Tibial artery (tissue), 4 donors: ENCODE data around the gene NEK4.

Experiments used
- DNase-seq, 2 donors: peaks; one replicate each; pipeline ENCODE4 v3.0.0-alpha.2; 2019
- H3K27ac ChIP-seq, 2 donors: fragments of 200-600 bp; sonication (generic) in 1 of 2; 1 replicate in 1 of 2; 2 replicates in 1 of 2; pipeline ENCODE4 v1.5.1; 2018 to 2019; ENCODE audit warnings: mild to moderate bottlenecking in 1 of 2
- H3K27me3 ChIP-seq, 2 donors: fragments of 200-600 bp; sonication (generic) in 1 of 2; one replicate each; pipeline versions ENCODE4 v1.5.1 to v1.6.0; 2016 to 2019
- H3K36me3 ChIP-seq, 3 donors: fragments of 200-600 bp; sonication (generic) in 2 of 3; one replicate each; pipeline ENCODE4 v1.5.1; 2016 to 2019; ENCODE audit warnings: mild to moderate bottlenecking in 2 of 3
- H3K4me1 ChIP-seq, 4 donors: fragments of 200-600 bp; sonication (generic) in 2 of 4; 1 replicate in 3 of 4; 2 replicates in 1 of 4; pipeline ENCODE4 v1.5.1; 2016 to 2019
- H3K4me3 ChIP-seq, 2 donors: fragments of 200-600 bp; sonication (generic) in 1 of 2; 1 replicate in 1 of 2; 2 replicates in 1 of 2; pipeline ENCODE4 v1.5.1; 2018 to 2019; ENCODE audit warnings: mild to moderate bottlenecking in 2 of 2
- H3K9me3 ChIP-seq, 3 donors: fragments of 200-600 bp; sonication (generic) in 1 of 3; one replicate each; pipeline ENCODE4 v1.5.1; 2016 to 2019
- CTCF ChIP-seq, 2 experiments: fragments of 200-600 bp in 1 of 2; fragments of 450-650 bp in 1 of 2; IDR thresholded peaks; one replicate each; pipeline ENCODE4 v1.5.1; 2017 to 2019; ENCODE audit warnings: antibody characterized with exemption in 2 of 2, mild to moderate bottlenecking in 1 of 2, moderate library complexity in 1 of 2
- intact Hi-C: fragments of 100-400 bp; cut with DNase I; formaldehyde crosslinking; loops from one replicate; pipeline ENCODE4 v1.15.0; 2023; ENCODE audit warnings: low total_unique reads

NEK4 gene

GRCh38 chr3:52793702-52794611, 23.2 kb upstream of the NEK4 start:
- no peak for TF ChIP-seq CTCF (IDR thresholded peaks at IDR 0.05)
- Histone ChIP-seq H3K4me1 (peaks cover 0 to 50% (median 37%) of the 10 kb centered on the region in 4 donors), H3K27ac (peak overlapping the region; percentile 83 to 88), H3K36me3 (peaks cover 0 to 6% (median 0%) of the 10 kb centered on the region in 3 donors), H3K27me3 (no peaks in the 10 kb centered on the region), H3K4me3 (peak overlapping the region in 1 of 2 donors; percentile 35), H3K9me3 (no peaks in the 10 kb centered on the region)
- no peak for DNase-seq
- intact Hi-C loops, result no loop called here

GRCh38 chr3:52792961-52793695, 22.4 kb upstream of the NEK4 start:
- no peaks in the 10 kb centered on the region for H3K27me3 ChIP-seq
- DNase-seq, result no peak
- H3K4me3 ChIP-seq, result no peak overlapping the region
- peaks cover 0 to 45% (median 31%) of the 10 kb centered on the region in 4 donors for H3K4me1 ChIP-seq
- TF ChIP-seq CTCF (IDR thresholded peaks at IDR 0.05), result no peak
- intact Hi-C loops, result no loop called here
- peaks cover 0 to 6% (median 0%) of the 10 kb centered on the region in 3 donors for H3K36me3 ChIP-seq
- peak overlapping the region; percentile 83 to 88 for H3K27ac ChIP-seq
- no peaks in the 10 kb centered on the region for H3K9me3 ChIP-seq

GRCh38 chr3:52792413-52792812, 21.7 kb upstream of the NEK4 start:
- TF ChIP-seq CTCF (IDR thresholded peaks at IDR 0.05), result no peak
- H3K27me3 ChIP-seq, result no peaks in the 10 kb centered on the region
- intact Hi-C loops, result no loop called here
- no peak for DNase-seq
- no peak overlapping the region for H3K4me3 ChIP-seq
- peaks cover 0 to 6% (median 0%) of the 10 kb centered on the region in 3 donors for H3K36me3 ChIP-seq
- no peaks in the 10 kb centered on the region for H3K9me3 ChIP-seq
- peak overlapping the region in 1 of 2 donors; percentile 88 for H3K27ac ChIP-seq
- H3K4me1 ChIP-seq, result peaks cover 0 to 46% (median 28%) of the 10 kb centered on the region in 4 donors

- H3K4me3 ChIP-seq, result no peak overlapping the region
- H3K4me1 ChIP-seq, result peaks cover 0 to 49% (median 28%) of the 10 kb centered on the region in 4 donors
- H3K27me3 ChIP-seq, result no peaks in the 10 kb centered on the region
- H3K9me3 ChIP-seq, result no peaks in the 10 kb centered on the region
- peaks cover 0 to 2% (median 0%) of the 10 kb centered on the region in 3 donors for H3K36me3 ChIP-seq
- intact Hi-C loops, result no loop called here
- no peak for TF ChIP-seq CTCF (IDR thresholded peaks at IDR 0.05)
- DNase-seq, result no peak
- peak overlapping the region in 1 of 2 donors; percentile 88 for H3K27ac ChIP-seq
Observed at GRCh38 chr3:52791928-52792327, 21.2 kb upstream of the NEK4 start.

- intact Hi-C loops, result no loop called here
- TF ChIP-seq CTCF (IDR thresholded peaks at IDR 0.05), result no peak
- Histone ChIP-seq H3K36me3 (no peaks in the 10 kb centered on the region), H3K4me3 (no peak overlapping the region), H3K9me3 (no peaks in the 10 kb centered on the region), H3K27me3 (no peaks in the 10 kb centered on the region), H3K4me1 (peaks cover 0 to 49% (median 28%) of the 10 kb centered on the region in 4 donors), H3K27ac (no peak overlapping the region)
- no peak for DNase-seq
Observed at GRCh38 chr3:52791366-52791765, 20.6 kb upstream of the NEK4 start.
